OCI-LY1 (cell line): ENCODE measurements around the gene CAPN12.

Source experiments
- H2AFZ ChIP-seq: fragments of 200-600 bp; sonication (generic), shearing (Covaris generic); 2 replicates; pipeline ENCODE4 v1.6.0; 2014; ENCODE audit warnings: antibody characterized with exemption, mild to moderate bottlenecking, low read length
- H3F3A ChIP-seq: fragments of 200-600 bp; sonication (generic), shearing (Covaris generic); 2 replicates; pipeline ENCODE4 v1.6.0; 2014; ENCODE audit warnings: mild to moderate bottlenecking, antibody characterized with exemption, low read length, moderate library complexity; ENCODE audit not compliant: insufficient read depth
- H3K27ac ChIP-seq: fragments of 200-600 bp; sonication (generic); 2 replicates; pipeline ENCODE4 v1.5.1; 2014; ENCODE audit warnings: low read length, mixed run types, mild to moderate bottlenecking, low read depth; ENCODE audit not compliant: poor library complexity, severe bottlenecking
- H3K27me3 ChIP-seq: fragments of 200-600 bp; sonication (generic); 2 replicates; pipeline ENCODE4 v1.6.0; 2014; ENCODE audit warnings: antibody characterized with exemption, mild to moderate bottlenecking, low read length, moderate library complexity; ENCODE audit not compliant: insufficient read depth
- H3K36me3 ChIP-seq: fragments of 200-600 bp; sonication (generic); 2 replicates; pipeline ENCODE4 v1.6.1; 2014; ENCODE audit warnings: mild to moderate bottlenecking, antibody characterized with exemption, low read length, moderate library complexity, mixed read lengths; ENCODE audit not compliant: insufficient read depth
- H3K4me1 ChIP-seq: fragments of 200-600 bp; sonication (generic); 2 replicates; pipeline ENCODE4 v1.5.1; 2014; ENCODE audit warnings: mild to moderate bottlenecking, low read length, moderate library complexity; ENCODE audit not compliant: insufficient read depth, severe bottlenecking
- H3K4me2 ChIP-seq: fragments of 200-600 bp; sonication (generic), shearing (Covaris generic); 2 replicates; pipeline ENCODE4 v1.6.1; 2014; ENCODE audit warnings: low read length
- H3K4me3 ChIP-seq: fragments of 200-600 bp; sonication (generic); 2 replicates; pipeline ENCODE4 v1.5.1; 2014; ENCODE audit warnings: low read length, low read depth, mild to moderate bottlenecking, mixed read lengths; ENCODE audit not compliant: poor library complexity, severe bottlenecking
- H3K79me2 ChIP-seq: fragments of 200-600 bp; shearing (Covaris generic); 2 replicates; pipeline ENCODE4 v1.6.1; 2016; ENCODE audit warnings: mixed run types, low read length, mixed read lengths; ENCODE audit not compliant: insufficient read depth
- H3K9ac ChIP-seq: fragments of 200-600 bp; sonication (generic), shearing (Covaris generic); 2 replicates; pipeline ENCODE4 v1.6.1; 2014; ENCODE audit warnings: mild to moderate bottlenecking, low read length, mixed read lengths
- H3K9me2 ChIP-seq: fragments of 200-600 bp; sonication (generic), shearing (Covaris generic); 2 replicates; pipeline ENCODE4 v1.6.1; 2014; ENCODE audit warnings: low read depth, mild to moderate bottlenecking, low read length, mixed read lengths
- H3K9me3 ChIP-seq: fragments of 200-600 bp; shearing (Covaris generic); 2 replicates; pipeline ENCODE4 v1.6.1; 2014; ENCODE audit warnings: low read length, mixed read lengths
- H4K20me1 ChIP-seq: fragments of 200-600 bp; sonication (generic), shearing (Covaris generic); 2 replicates; pipeline ENCODE4 v1.6.0; 2016; ENCODE audit warnings: mild to moderate bottlenecking, low read length; ENCODE audit not compliant: insufficient read depth
- CTCF ChIP-seq: fragments of 200-600 bp; sonication (generic), shearing (Covaris generic); IDR thresholded peaks from 2 replicates; pipeline ENCODE4 v1.5.1; 2017; ENCODE audit warnings: mild to moderate bottlenecking, antibody characterized with exemption, low read length, moderate library complexity, mixed read lengths
- EZH2 ChIP-seq: fragments of 200-600 bp; sonication (generic), shearing (Covaris generic); IDR thresholded peaks from 2 replicates; pipeline ENCODE4 v1.8.0; 2017; ENCODE audit warnings: borderline replicate concordance, mixed run types, mild to moderate bottlenecking, antibody characterized with exemption, low read length, moderate library complexity, mixed read lengths

The CAPN12 gene

GRCh38 chr19:38769635-38770211 lies 25.4 kb upstream of the CAPN12 start:
- H3K36me3 ChIP-seq = no peaks in the 10 kb centered on the region
- H3K27me3 ChIP-seq = no peaks in the 10 kb centered on the region; the same call in 1 of the 2 replicates
- H3F3A ChIP-seq = no peaks in the 10 kb centered on the region
- H3K4me1 ChIP-seq = peaks cover 14% of the 10 kb centered on the region
- H2AFZ ChIP-seq = peak overlapping the region; percentile 93
- TF ChIP-seq EZH2 (no peak), CTCF (peak; percentile 68)
- peak overlapping the region; percentile 42; the same call in 1 of the 2 replicates for H3K9ac ChIP-seq
- H3K4me2 ChIP-seq = peak overlapping the region; percentile 57
- H3K79me2 ChIP-seq = no peaks in the 10 kb centered on the region
- H3K9me3 ChIP-seq = no peaks in the 10 kb centered on the region
- no peaks in the 10 kb centered on the region for H4K20me1 ChIP-seq
- H3K9me2 ChIP-seq = no peaks in the 10 kb centered on the region
- peak overlapping the region; percentile 51 for H3K4me3 ChIP-seq
- H3K27ac ChIP-seq = no peak overlapping the region

GRCh38 chr19:38766276-38767047 lies 22.2 kb upstream of the CAPN12 start:
- Histone ChIP-seq H3F3A (no peaks in the 10 kb centered on the region), H3K4me3 (no peak overlapping the region), H3K4me2 (no peak overlapping the region), H3K4me1 (peaks cover 14% of the 10 kb centered on the region), H3K79me2 (no peaks in the 10 kb centered on the region), H4K20me1 (no peaks in the 10 kb centered on the region), H2AFZ (no peak overlapping the region), H3K9ac (no peak overlapping the region), H3K9me3 (no peaks in the 10 kb centered on the region), H3K27ac (no peak overlapping the region), H3K9me2 (no peaks in the 10 kb centered on the region), H3K36me3 (no peaks in the 10 kb centered on the region), H3K27me3 (no peaks in the 10 kb centered on the region; the same call in 1 of the 2 replicates)
- TF ChIP-seq EZH2 = no peak
- TF ChIP-seq CTCF = no peak

- no peaks in the 10 kb centered on the region for H4K20me1 ChIP-seq
- H3K36me3 ChIP-seq = no peaks in the 10 kb centered on the region
- no peak for TF ChIP-seq EZH2
- TF ChIP-seq CTCF = no peak
- no peak overlapping the region for H2AFZ ChIP-seq
- H3K9ac ChIP-seq = no peak overlapping the region
- H3K79me2 ChIP-seq = no peaks in the 10 kb centered on the region
- H3F3A ChIP-seq = no peaks in the 10 kb centered on the region
- H3K4me3 ChIP-seq = no peak overlapping the region
- no peaks in the 10 kb centered on the region; the same call in 1 of the 2 replicates for H3K27me3 ChIP-seq
- no peak overlapping the region for H3K4me2 ChIP-seq
- H3K9me3 ChIP-seq = no peaks in the 10 kb centered on the region
- no peak overlapping the region for H3K27ac ChIP-seq
- peaks cover 13% of the 10 kb centered on the region for H3K4me1 ChIP-seq
- H3K9me2 ChIP-seq = no peaks in the 10 kb centered on the region
These were observed 20.9 kb upstream of the CAPN12 start for GRCh38 chr19:38765214-38765613.
